Measurements from ENCODE around the gene PTOV1.

DNA sequence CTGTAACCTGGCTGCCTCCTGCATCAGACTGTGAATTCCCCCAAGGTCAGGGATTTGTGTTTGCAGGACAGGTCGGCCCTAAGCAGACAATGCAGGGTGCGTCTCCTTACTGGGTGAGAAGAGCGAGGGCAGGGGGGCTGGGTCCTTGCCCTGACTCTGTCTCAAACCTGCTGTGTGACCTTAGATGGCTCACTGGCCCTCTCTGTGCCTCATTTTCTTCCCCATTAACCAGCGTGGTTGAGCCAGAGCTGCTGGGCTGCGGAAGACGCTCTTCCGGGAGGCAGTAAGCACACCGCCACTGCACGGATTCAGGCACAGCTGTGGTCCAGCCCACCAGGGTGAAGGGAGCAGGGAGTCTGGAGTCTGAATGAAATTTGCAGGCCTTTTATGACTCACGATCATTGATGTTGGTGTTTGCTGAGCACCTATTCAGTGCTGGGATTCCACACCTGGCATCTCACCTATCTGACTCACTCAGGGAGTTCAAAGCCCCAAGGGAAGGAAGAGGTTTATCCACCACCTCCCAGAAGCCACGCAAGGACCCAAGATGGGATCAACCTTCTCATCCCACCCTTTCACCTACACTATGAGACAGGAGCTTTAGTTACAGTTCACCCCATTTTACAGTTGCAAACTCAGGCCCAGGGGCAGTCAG lies 23.7 kb downstream of the PTOV1 start:
- TF ChIP-seq, protein P1, sequence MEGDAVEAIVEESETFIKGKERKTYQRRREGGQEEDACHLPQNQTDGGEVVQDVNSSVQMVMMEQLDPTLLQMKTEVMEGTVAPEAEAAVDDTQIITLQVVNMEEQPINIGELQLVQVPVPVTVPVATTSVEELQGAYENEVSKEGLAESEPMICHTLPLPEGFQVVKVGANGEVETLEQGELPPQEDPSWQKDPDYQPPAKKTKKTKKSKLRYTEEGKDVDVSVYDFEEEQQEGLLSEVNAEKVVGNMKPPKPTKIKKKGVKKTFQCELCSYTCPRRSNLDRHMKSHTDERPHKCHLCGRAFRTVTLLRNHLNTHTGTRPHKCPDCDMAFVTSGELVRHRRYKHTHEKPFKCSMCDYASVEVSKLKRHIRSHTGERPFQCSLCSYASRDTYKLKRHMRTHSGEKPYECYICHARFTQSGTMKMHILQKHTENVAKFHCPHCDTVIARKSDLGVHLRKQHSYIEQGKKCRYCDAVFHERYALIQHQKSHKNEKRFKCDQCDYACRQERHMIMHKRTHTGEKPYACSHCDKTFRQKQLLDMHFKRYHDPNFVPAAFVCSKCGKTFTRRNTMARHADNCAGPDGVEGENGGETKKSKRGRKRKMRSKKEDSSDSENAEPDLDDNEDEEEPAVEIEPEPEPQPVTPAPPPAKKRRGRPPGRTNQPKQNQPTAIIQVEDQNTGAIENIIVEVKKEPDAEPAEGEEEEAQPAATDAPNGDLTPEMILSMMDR (CRISPR knock-in tag; IDR thresholded peaks at IDR 0.05), result no peak
- TF ChIP-seq, protein P2, sequence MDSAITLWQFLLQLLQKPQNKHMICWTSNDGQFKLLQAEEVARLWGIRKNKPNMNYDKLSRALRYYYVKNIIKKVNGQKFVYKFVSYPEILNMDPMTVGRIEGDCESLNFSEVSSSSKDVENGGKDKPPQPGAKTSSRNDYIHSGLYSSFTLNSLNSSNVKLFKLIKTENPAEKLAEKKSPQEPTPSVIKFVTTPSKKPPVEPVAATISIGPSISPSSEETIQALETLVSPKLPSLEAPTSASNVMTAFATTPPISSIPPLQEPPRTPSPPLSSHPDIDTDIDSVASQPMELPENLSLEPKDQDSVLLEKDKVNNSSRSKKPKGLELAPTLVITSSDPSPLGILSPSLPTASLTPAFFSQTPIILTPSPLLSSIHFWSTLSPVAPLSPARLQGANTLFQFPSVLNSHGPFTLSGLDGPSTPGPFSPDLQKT (CRISPR knock-in tag; IDR thresholded peaks at IDR 0.05; ENCODE audit: borderline replicate concordance), result no peak
- TF ChIP-seq POLR2AphosphoS2 (IDR thresholded peaks at IDR 0.05; ENCODE audit: low read depth, low read length) (no peak), POLR2A (IDR thresholded peaks at IDR 0.05; ENCODE audit: insufficient read depth in 1 of 2, low read depth in 2 of 2, low read length in 2 of 2) (no peak)
- TF ChIP-seq, protein P3, sequence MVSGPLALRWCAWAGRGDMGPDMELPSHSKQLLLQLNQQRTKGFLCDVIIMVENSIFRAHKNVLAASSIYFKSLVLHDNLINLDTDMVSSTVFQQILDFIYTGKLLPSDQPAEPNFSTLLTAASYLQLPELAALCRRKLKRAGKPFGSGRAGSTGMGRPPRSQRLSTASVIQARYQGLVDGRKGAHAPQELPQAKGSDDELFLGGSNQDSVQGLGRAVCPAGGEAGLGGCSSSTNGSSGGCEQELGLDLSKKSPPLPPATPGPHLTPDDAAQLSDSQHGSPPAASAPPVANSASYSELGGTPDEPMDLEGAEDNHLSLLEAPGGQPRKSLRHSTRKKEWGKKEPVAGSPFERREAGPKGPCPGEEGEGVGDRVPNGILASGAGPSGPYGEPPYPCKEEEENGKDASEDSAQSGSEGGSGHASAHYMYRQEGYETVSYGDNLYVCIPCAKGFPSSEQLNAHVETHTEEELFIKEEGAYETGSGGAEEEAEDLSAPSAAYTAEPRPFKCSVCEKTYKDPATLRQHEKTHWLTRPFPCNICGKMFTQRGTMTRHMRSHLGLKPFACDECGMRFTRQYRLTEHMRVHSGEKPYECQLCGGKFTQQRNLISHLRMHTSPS (CRISPR knock-in tag; IDR thresholded peaks at IDR 0.05; ENCODE audit: low read depth), result no peak
- TF ChIP-seq, protein P4, sequence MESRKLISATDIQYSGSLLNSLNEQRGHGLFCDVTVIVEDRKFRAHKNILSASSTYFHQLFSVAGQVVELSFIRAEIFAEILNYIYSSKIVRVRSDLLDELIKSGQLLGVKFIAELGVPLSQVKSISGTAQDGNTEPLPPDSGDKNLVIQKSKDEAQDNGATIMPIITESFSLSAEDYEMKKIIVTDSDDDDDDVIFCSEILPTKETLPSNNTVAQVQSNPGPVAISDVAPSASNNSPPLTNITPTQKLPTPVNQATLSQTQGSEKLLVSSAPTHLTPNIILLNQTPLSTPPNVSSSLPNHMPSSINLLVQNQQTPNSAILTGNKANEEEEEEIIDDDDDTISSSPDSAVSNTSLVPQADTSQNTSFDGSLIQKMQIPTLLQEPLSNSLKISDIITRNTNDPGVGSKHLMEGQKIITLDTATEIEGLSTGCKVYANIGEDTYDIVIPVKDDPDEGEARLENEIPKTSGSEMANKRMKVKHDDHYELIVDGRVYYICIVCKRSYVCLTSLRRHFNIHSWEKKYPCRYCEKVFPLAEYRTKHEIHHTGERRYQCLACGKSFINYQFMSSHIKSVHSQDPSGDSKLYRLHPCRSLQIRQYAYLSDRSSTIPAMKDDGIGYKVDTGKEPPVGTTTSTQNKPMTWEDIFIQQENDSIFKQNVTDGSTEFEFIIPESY (CRISPR knock-in tag; IDR thresholded peaks at IDR 0.05), result no peak

Data from HepG2 (cell line).